H9 (cell line): ENCODE data around the gene ZIC4. TPM values are rescaled to one million over a fixed set of nuclear protein-coding genes. Genes with fewer than 3 reads are reported as not detected.

ENCODE experiments used
- DNase-seq: peaks from one replicate; pipeline ENCODE4 v3.0.0-alpha.2; 2017
- H2AFZ ChIP-seq: one replicate; pipeline ENCODE4 v1.6.1; 2013; ENCODE audit warnings: mild to moderate bottlenecking, low read length, control low read depth, moderate library complexity
- H2AK5ac ChIP-seq: 2 replicates; pipeline ENCODE4 v1.6.1; 2013; ENCODE audit warnings: low read length, control low read depth, mixed read lengths; ENCODE audit not compliant: insufficient read length
- H2BK120ac ChIP-seq: one replicate; pipeline ENCODE4 v1.6.1; 2013; ENCODE audit warnings: low read depth, mild to moderate bottlenecking, low read length, control low read depth, inconsistent platforms; ENCODE audit not compliant: poor library complexity, severe bottlenecking
- H2BK12ac ChIP-seq: 2 replicates; pipeline ENCODE4 v1.6.1; 2013; ENCODE audit warnings: low read length, control low read depth, mixed read lengths, low read depth; ENCODE audit not compliant: insufficient read length
- H2BK15ac ChIP-seq: 2 replicates; pipeline ENCODE4 v1.6.1; 2013; ENCODE audit warnings: low read depth, low read length, control low read depth
- H2BK20ac ChIP-seq: one replicate; pipeline ENCODE4 v1.6.1; 2013; ENCODE audit warnings: low read depth, mild to moderate bottlenecking, low read length, control low read depth, inconsistent platforms; ENCODE audit not compliant: poor library complexity, severe bottlenecking
- H2BK5ac ChIP-seq: 2 replicates; pipeline ENCODE4 v1.6.1; 2013; ENCODE audit warnings: low read length, control low read depth, mixed read lengths; ENCODE audit not compliant: insufficient read length
- H3K14ac ChIP-seq: 2 replicates; pipeline ENCODE4 v1.6.1; 2013; ENCODE audit warnings: low read length, control low read depth; ENCODE audit not compliant: insufficient read depth
- H3K18ac ChIP-seq: 2 replicates; pipeline ENCODE4 v1.6.1; 2013; ENCODE audit warnings: low read depth, mild to moderate bottlenecking, mixed read lengths, low read length, control low read depth; ENCODE audit not compliant: insufficient read length
- H3K23ac ChIP-seq: 2 replicates; pipeline ENCODE4 v1.6.1; 2013; ENCODE audit warnings: low read length, control low read depth, mixed read lengths, low read depth; ENCODE audit not compliant: insufficient read length
- H3K23me2 ChIP-seq: 2 replicates; pipeline ENCODE4 v1.6.1; 2013; ENCODE audit warnings: low read depth, mild to moderate bottlenecking, mixed read lengths, low read length, control low read depth; ENCODE audit not compliant: insufficient read length, poor library complexity, severe bottlenecking
- H3K27ac ChIP-seq: 2 replicates; pipeline ENCODE4 v1.5.1; 2013; ENCODE audit warnings: low read length, control low read depth, mixed read lengths, low read depth; ENCODE audit not compliant: insufficient read length
- H3K27me3 ChIP-seq: 2 replicates; pipeline ENCODE4 v1.6.1; 2013; ENCODE audit warnings: low read length, control low read depth, inconsistent platforms; ENCODE audit not compliant: insufficient read depth
- H3K4ac ChIP-seq: 2 replicates; pipeline ENCODE4 v1.6.1; 2013; ENCODE audit warnings: low read depth, mild to moderate bottlenecking, control low read depth, inconsistent platforms, low read length, moderate library complexity
- H3K4me1 ChIP-seq: 2 replicates; pipeline ENCODE4 v1.6.1; 2013; ENCODE audit warnings: low read length, control low read depth, inconsistent platforms; ENCODE audit not compliant: insufficient read depth
- H3K4me2 ChIP-seq: 2 replicates; pipeline ENCODE4 v1.6.1; 2013; ENCODE audit warnings: low read length, control low read depth, mixed read lengths; ENCODE audit not compliant: insufficient read length, insufficient read depth
- H3K56ac ChIP-seq: 2 replicates; pipeline ENCODE4 v1.6.1; 2013; ENCODE audit warnings: low read depth, mild to moderate bottlenecking, mixed read lengths, low read length, control low read depth; ENCODE audit not compliant: insufficient read length
- H3K79me1 ChIP-seq: 2 replicates; pipeline ENCODE4 v1.6.1; 2013; ENCODE audit warnings: low read depth, mild to moderate bottlenecking, moderate library complexity, low read length, control low read depth, inconsistent platforms; ENCODE audit not compliant: insufficient read depth, poor library complexity, severe bottlenecking
- H3K79me2 ChIP-seq: 2 replicates; pipeline ENCODE4 v1.6.1; 2013; ENCODE audit warnings: low read length, control low read depth, inconsistent platforms; ENCODE audit not compliant: insufficient read depth
- H3K9ac ChIP-seq: 2 replicates; pipeline ENCODE4 v1.6.1; 2013; ENCODE audit warnings: low read length, control low read depth, mixed read lengths; ENCODE audit not compliant: insufficient read length; ENCODE audit errors: extremely low read depth
- H3K9me3 ChIP-seq: one replicate; pipeline ENCODE4 v1.6.1; 2013; ENCODE audit warnings: low read depth, low read length, inconsistent platforms; ENCODE audit not compliant: control insufficient read depth
- H3T11ph ChIP-seq: one replicate; pipeline ENCODE4 v1.6.1; 2013; ENCODE audit warnings: mild to moderate bottlenecking, low read length, control low read depth, inconsistent platforms
- H4K20me1 ChIP-seq: one replicate; pipeline ENCODE4 v1.6.1; 2013; ENCODE audit not compliant: control insufficient read depth, insufficient read length, insufficient read depth
- H4K5ac ChIP-seq: 2 replicates; pipeline ENCODE4 v1.6.1; 2013; ENCODE audit warnings: low read depth, mild to moderate bottlenecking, mixed read lengths, low read length, control low read depth; ENCODE audit not compliant: insufficient read length
- H4K8ac ChIP-seq: replicated peaks from 2 replicates; pipeline ENCODE4 v1.6.1; 2013; ENCODE audit warnings: low read length, control low read depth, mixed read lengths, low read depth; ENCODE audit not compliant: insufficient read length
- H4K91ac ChIP-seq: 2 replicates; pipeline ENCODE4 v1.6.1; 2013; ENCODE audit warnings: low read depth, mild to moderate bottlenecking, moderate library complexity, mixed read lengths, low read length, control low read depth; ENCODE audit not compliant: insufficient read length
- H3K27ac Mint-ChIP-seq, 3 experiments: 2 replicates in 2 of 3; 3 replicates in 1 of 3; pipeline ENCODE4 v1.8.0; 2020 to 2021; ENCODE audit warnings: mixed read lengths in 3 of 3, mild to moderate bottlenecking in 1 of 3, moderate library complexity in 1 of 3
- H3K27me3 Mint-ChIP-seq: 2 replicates; pipeline ENCODE4 v1.8.0; 2021; ENCODE audit warnings: low read depth, mild to moderate bottlenecking, moderate library complexity, mixed read lengths
- H3K36me3 Mint-ChIP-seq, 3 experiments: 2 replicates in 2 of 3; 3 replicates in 1 of 3; pipeline ENCODE4 v1.8.0; 2020 to 2021; ENCODE audit warnings: low read depth in 3 of 3, mixed read lengths in 3 of 3; ENCODE audit not compliant: insufficient read depth in 1 of 3
- H3K4me1 Mint-ChIP-seq, 2 experiments: 2 replicates each; pipeline ENCODE4 v1.8.0; 2020; ENCODE audit warnings: mixed read lengths in 2 of 2
- H3K4me3 Mint-ChIP-seq, 2 experiments: 2 replicates in 1 of 2; 3 replicates in 1 of 2; pipeline ENCODE4 v1.8.0; 2020 to 2021; ENCODE audit warnings: mild to moderate bottlenecking in 2 of 2, mixed read lengths in 2 of 2, moderate library complexity in 1 of 2
- H3K9me3 Mint-ChIP-seq, 2 experiments: 2 replicates in 1 of 2; 3 replicates in 1 of 2; pipeline ENCODE4 v1.8.0; 2020; ENCODE audit warnings: mild to moderate bottlenecking in 2 of 2, mixed read lengths in 2 of 2, moderate library complexity in 1 of 2
- total RNA-seq: library from RNA; stranded (reverse); gene quantifications from 2 replicates; pipeline ENCODE4 v1.2.1, GENCODE V29; 2021
- TF ChIP-seq, protein P1 (sequence below): fragments of 200-600 bp; sonication (generic); conservative IDR thresholded peaks from 3 replicates; pipeline ENCODE4 v1.8.0; 2021; ENCODE audit warnings: antibody characterized with exemption, mild to moderate bottlenecking

ZIC4 gene
- total RNA-seq, 1 experiment from 2014 or later = not detected

DNA sequence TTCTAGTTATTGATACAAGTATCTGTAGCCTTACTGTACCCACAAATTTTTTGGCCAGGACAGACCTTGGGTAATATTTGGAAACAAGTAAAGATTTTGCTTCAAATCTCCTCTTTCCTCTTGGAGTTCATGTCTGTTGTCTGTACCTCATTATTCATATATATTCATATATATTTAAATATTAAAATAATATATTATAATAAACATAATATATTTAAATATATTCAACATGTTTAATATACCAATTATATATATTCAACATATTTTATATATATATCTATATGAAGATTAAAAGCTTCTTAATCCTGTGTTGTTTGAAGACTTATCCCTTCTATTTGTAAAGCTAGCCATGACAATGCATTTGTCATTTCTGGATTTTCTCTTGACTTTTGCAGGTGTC is 40.9 kb upstream of the ZIC4 start:
- H3K4me1 Mint-ChIP-seq = peaks cover 15 to 16% of the 10 kb centered on the region in 2 experiments
- Histone ChIP-seq H2AFZ (no peak overlapping the region), H3K23ac (no peak overlapping the region), H3K4me1 (0 out of 2 replicates have a peak, but pooled peaks cover 3% of the 10 kb centered on the region), H2BK5ac (no peak overlapping the region), H3K79me2 (no peaks in the 10 kb centered on the region), H3K14ac (no peak overlapping the region), H2AK5ac (no peak overlapping the region), H4K5ac (no peak overlapping the region), H4K8ac (no peak overlapping the region), H2BK120ac (no peak overlapping the region), H3K27me3 (no peaks in the 10 kb centered on the region), H3T11ph (no peak overlapping the region), H3K18ac (no peak overlapping the region), H4K91ac (no peak overlapping the region), H3K23me2 (no peaks in the 10 kb centered on the region), H3K9ac (no peak overlapping the region), H2BK15ac (no peak overlapping the region), H2BK12ac (no peak overlapping the region), H4K20me1 (no peaks in the 10 kb centered on the region), H2BK20ac (no peak overlapping the region), H3K79me1 (no peaks in the 10 kb centered on the region), H3K9me3 (no peaks in the 10 kb centered on the region), H3K56ac (no peak overlapping the region), H3K4ac (no peak overlapping the region), H3K4me2 (no peak overlapping the region), H3K27ac (no peak overlapping the region)
- 0 out of 5 replicates have a peak, but pooled peaks cover 0 to 2% of the 10 kb centered on the region in 2 experiments for H3K9me3 Mint-ChIP-seq
- TF ChIP-seq, protein P1, sequence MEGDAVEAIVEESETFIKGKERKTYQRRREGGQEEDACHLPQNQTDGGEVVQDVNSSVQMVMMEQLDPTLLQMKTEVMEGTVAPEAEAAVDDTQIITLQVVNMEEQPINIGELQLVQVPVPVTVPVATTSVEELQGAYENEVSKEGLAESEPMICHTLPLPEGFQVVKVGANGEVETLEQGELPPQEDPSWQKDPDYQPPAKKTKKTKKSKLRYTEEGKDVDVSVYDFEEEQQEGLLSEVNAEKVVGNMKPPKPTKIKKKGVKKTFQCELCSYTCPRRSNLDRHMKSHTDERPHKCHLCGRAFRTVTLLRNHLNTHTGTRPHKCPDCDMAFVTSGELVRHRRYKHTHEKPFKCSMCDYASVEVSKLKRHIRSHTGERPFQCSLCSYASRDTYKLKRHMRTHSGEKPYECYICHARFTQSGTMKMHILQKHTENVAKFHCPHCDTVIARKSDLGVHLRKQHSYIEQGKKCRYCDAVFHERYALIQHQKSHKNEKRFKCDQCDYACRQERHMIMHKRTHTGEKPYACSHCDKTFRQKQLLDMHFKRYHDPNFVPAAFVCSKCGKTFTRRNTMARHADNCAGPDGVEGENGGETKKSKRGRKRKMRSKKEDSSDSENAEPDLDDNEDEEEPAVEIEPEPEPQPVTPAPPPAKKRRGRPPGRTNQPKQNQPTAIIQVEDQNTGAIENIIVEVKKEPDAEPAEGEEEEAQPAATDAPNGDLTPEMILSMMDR = no peak
- H3K27ac Mint-ChIP-seq = no peak overlapping the region
- no peak overlapping the region for H3K4me3 Mint-ChIP-seq
- 0 out of 7 replicates have a peak, but pooled peaks cover 0 to 2% (median 0%) of the 10 kb centered on the region in 3 experiments for H3K36me3 Mint-ChIP-seq
- no peaks in the 10 kb centered on the region; the same call in 1 of the 2 replicates for H3K27me3 Mint-ChIP-seq
- DNase-seq = no peak
